Loucy (cell line): Measurements from ENCODE around the gene LNPEP.

Experiments
- EZH2phosphoT487 ChIP-seq: fragments of 200-600 bp; IDR thresholded peaks from 2 replicates; pipeline ENCODE4 v1.6.1; 2018; ENCODE audit warnings: antibody characterized with exemption, mild to moderate bottlenecking, moderate library complexity, borderline replicate concordance
- TF ChIP-seq, protein P1 (sequence below): fragments of 200-600 bp; sonication (generic); conservative IDR thresholded peaks from 2 replicates; pipeline ENCODE4 v1.5.1; 2014; ENCODE audit warnings: mild to moderate bottlenecking, antibody characterized with exemption, low read length

GRCh38 chr5:96945144-96945897, 9.4 kb downstream of the LNPEP start:
- TF ChIP-seq, protein P1, sequence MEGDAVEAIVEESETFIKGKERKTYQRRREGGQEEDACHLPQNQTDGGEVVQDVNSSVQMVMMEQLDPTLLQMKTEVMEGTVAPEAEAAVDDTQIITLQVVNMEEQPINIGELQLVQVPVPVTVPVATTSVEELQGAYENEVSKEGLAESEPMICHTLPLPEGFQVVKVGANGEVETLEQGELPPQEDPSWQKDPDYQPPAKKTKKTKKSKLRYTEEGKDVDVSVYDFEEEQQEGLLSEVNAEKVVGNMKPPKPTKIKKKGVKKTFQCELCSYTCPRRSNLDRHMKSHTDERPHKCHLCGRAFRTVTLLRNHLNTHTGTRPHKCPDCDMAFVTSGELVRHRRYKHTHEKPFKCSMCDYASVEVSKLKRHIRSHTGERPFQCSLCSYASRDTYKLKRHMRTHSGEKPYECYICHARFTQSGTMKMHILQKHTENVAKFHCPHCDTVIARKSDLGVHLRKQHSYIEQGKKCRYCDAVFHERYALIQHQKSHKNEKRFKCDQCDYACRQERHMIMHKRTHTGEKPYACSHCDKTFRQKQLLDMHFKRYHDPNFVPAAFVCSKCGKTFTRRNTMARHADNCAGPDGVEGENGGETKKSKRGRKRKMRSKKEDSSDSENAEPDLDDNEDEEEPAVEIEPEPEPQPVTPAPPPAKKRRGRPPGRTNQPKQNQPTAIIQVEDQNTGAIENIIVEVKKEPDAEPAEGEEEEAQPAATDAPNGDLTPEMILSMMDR = no peak
- no peak for TF ChIP-seq EZH2phosphoT487
